GM12865 (cell line): ENCODE results near the gene PWWP2A.

Experiments used
- DNase-seq: peaks from one replicate; pipeline ENCODE4 v3.0.0; 2010; ENCODE audit warnings: low read depth
- H3K4me3 ChIP-seq: 2 replicates; pipeline ENCODE4 v1.5.1; 2011; ENCODE audit warnings: mild to moderate bottlenecking, low read depth, low read length, control low read depth
- CTCF ChIP-seq: IDR thresholded peaks from 2 replicates; pipeline ENCODE4 v1.5.1; 2011; ENCODE audit warnings: low read length, control low read depth, low read depth, inconsistent platforms; ENCODE audit not compliant: insufficient read depth; ENCODE audit errors: missing control alignments

PWWP2A gene

GRCh38 chr5:160105686-160106360 is 13.4 kb downstream of the PWWP2A start:
- no peak overlapping the region for H3K4me3 ChIP-seq
- peak; percentile 69 for DNase-seq
- no peak for TF ChIP-seq CTCF

- no peak for DNase-seq
- no peak overlapping the region for H3K4me3 ChIP-seq
- TF ChIP-seq CTCF: no peak
Measured at GRCh38 chr5:160097991-160098390, 21.3 kb downstream of the PWWP2A start.

GRCh38 chr5:160096178-160096577 is 23.1 kb downstream of the PWWP2A start:
- TF ChIP-seq CTCF: no peak
- no peak overlapping the region for H3K4me3 ChIP-seq
- no peak for DNase-seq

GRCh38 chr5:160092960-160093707 is 26.1 kb downstream of the PWWP2A start:
- TF ChIP-seq CTCF: no peak
- peak; percentile 69 for DNase-seq

GRCh38 chr5:160092514-160092913 is 26.7 kb downstream of the PWWP2A start:
- no peak for TF ChIP-seq CTCF
- H3K4me3 ChIP-seq: peak overlapping the region; percentile 3

More at GRCh38 chr5:160092960-160093707, 26.1 kb downstream of the PWWP2A start:
- H3K4me3 ChIP-seq: peak overlapping the region; percentile 29

GRCh38 chr5:160090059-160090458 is 29.2 kb downstream of the PWWP2A start:
- no peak for DNase-seq
- no peak for TF ChIP-seq CTCF
- H3K4me3 ChIP-seq: no peak overlapping the region

More at GRCh38 chr5:160092514-160092913, 26.7 kb downstream of the PWWP2A start:
- no peak for DNase-seq
